SJSA1 (cell line): ENCODE measurements around the gene B9D1. TPM values are rescaled to one million over a fixed set of nuclear protein-coding genes. Genes with fewer than 3 reads are reported as not detected.

Source experiments
- DNase-seq, 2 experiments: peaks; one replicate each; pipeline ENCODE4 v3.0.0-alpha.2; 2015 to 2020; ENCODE audit warnings: low spot score in 2 of 2, low read depth in 1 of 2
- H3K27ac ChIP-seq: fragments of 250-450 bp; sonication (Bioruptor Pico); 2 replicates; pipeline ENCODE4 v1.5.1; 2020; ENCODE audit warnings: mild to moderate bottlenecking, moderate library complexity
- H3K27me3 ChIP-seq: fragments of 250-450 bp; sonication (Bioruptor Pico); replicated peaks from 2 replicates; pipeline ENCODE4 v1.5.1; 2020; ENCODE audit warnings: mild to moderate bottlenecking, moderate library complexity
- H3K36me3 ChIP-seq: fragments of 250-450 bp; sonication (Bioruptor Pico); 2 replicates; pipeline ENCODE4 v1.5.1; 2020; ENCODE audit warnings: mild to moderate bottlenecking
- H3K4me1 ChIP-seq: fragments of 250-450 bp; sonication (Bioruptor Pico); replicated peaks from 2 replicates; pipeline ENCODE4 v1.6.1; 2021; ENCODE audit warnings: mild to moderate bottlenecking
- H3K4me3 ChIP-seq: fragments of 250-450 bp; sonication (Bioruptor Pico); 2 replicates; pipeline ENCODE4 v1.5.1; 2020; ENCODE audit warnings: mild to moderate bottlenecking
- H3K9me3 ChIP-seq: fragments of 250-450 bp; sonication (Bioruptor Pico); replicated peaks from 2 replicates; pipeline ENCODE4 v1.5.1; 2020; ENCODE audit warnings: mild to moderate bottlenecking
- total RNA-seq: library from RNA; depleted of rRNA; stranded (reverse); fragments of >200 nt; shearing (Covaris generic); gene quantifications from 2 replicates; pipeline ENCODE4 v1.2.3, GENCODE V29; 2014

The B9D1 gene
- total RNA-seq, 1 experiment from 2014 or later = 28.0 TPM

- Histone ChIP-seq H3K36me3 (peaks cover 63% of the 10 kb centered on the region), H3K4me3 (no peak overlapping the region), H3K27me3 (no peaks in the 10 kb centered on the region), H3K27ac (no peak overlapping the region), H3K9me3 (no peaks in the 10 kb centered on the region), H3K4me1 (peaks cover 19% of the 10 kb centered on the region)
- DNase-seq = no peak
Measured at GRCh38 chr17:19384723-19385391, 22.3 kb upstream of the B9D1 start.

GRCh38 chr17:19383681-19384470, 21.4 kb upstream of the B9D1 start:
- Histone ChIP-seq H3K27ac (no peak overlapping the region), H3K4me1 (peaks cover 28% of the 10 kb centered on the region), H3K4me3 (no peak overlapping the region), H3K9me3 (no peaks in the 10 kb centered on the region), H3K36me3 (peaks cover 73% of the 10 kb centered on the region), H3K27me3 (no peaks in the 10 kb centered on the region)
- DNase-seq = no peak

GRCh38 chr17:19382531-19383444, 20.3 kb upstream of the B9D1 start:
- Histone ChIP-seq H3K4me3 (no peak overlapping the region), H3K27ac (no peak overlapping the region), H3K9me3 (no peaks in the 10 kb centered on the region), H3K36me3 (peaks cover 75% of the 10 kb centered on the region), H3K27me3 (no peaks in the 10 kb centered on the region), H3K4me1 (peaks cover 25% of the 10 kb centered on the region)
- no peak for DNase-seq

DNA sequence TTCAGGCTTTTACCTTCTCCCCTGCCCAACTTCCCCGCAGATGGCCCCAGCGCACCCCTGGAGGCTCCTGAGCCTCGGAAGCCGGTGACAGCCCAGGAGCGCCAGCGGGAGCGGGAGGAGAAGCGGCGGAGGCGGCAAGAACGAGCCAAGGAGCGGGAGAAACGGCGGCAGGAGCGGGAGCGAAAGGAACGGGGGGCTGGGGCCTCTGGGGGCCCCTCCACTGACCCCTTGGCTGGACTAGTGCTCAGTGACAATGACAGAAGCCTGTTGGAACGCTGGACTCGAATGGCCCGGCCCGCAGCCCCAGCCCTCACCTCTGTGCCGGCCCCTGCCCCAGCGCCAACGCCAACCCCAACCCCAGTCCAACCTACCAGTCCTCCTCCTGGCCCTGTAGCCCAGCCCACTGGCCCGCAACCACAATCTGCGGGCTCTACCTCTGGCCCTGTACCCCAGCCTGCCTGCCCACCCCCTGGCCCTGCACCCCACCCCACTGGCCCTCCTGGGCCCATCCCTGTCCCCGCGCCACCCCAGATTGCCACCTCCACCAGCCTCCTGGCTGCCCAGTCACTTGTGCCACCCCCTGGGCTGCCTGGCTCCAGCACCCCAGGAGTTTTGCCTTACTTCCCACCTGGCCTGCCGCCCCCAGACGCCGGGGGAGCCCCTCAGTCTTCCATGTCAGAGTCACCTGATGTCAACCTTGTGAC, 19.4 kb upstream of the B9D1 start:
- H3K36me3 ChIP-seq = peaks cover 75% of the 10 kb centered on the region
- H3K4me3 ChIP-seq = no peak overlapping the region
- H3K27ac ChIP-seq = no peak overlapping the region
- no peaks in the 10 kb centered on the region for H3K27me3 ChIP-seq
- no peaks in the 10 kb centered on the region for H3K9me3 ChIP-seq
- peaks cover 19% of the 10 kb centered on the region for H3K4me1 ChIP-seq
- DNase-seq = no peak

- H3K36me3 ChIP-seq = peaks cover 74% of the 10 kb centered on the region
- no peaks in the 10 kb centered on the region for H3K27me3 ChIP-seq
- H3K4me1 ChIP-seq = peaks cover 14% of the 10 kb centered on the region
- DNase-seq = no peak
- H3K4me3 ChIP-seq = no peak overlapping the region
- H3K27ac ChIP-seq = no peak overlapping the region
- H3K9me3 ChIP-seq = no peaks in the 10 kb centered on the region
Measured at GRCh38 chr17:19381361-19381740, 18.8 kb upstream of the B9D1 start.

GRCh38 chr17:19380481-19381301, 18.2 kb upstream of the B9D1 start:
- Histone ChIP-seq H3K4me3 (no peak overlapping the region), H3K4me1 (peaks cover 9% of the 10 kb centered on the region), H3K9me3 (no peaks in the 10 kb centered on the region), H3K27ac (no peak overlapping the region), H3K27me3 (no peaks in the 10 kb centered on the region), H3K36me3 (peaks cover 70% of the 10 kb centered on the region)
- DNase-seq = no peak

DNA sequence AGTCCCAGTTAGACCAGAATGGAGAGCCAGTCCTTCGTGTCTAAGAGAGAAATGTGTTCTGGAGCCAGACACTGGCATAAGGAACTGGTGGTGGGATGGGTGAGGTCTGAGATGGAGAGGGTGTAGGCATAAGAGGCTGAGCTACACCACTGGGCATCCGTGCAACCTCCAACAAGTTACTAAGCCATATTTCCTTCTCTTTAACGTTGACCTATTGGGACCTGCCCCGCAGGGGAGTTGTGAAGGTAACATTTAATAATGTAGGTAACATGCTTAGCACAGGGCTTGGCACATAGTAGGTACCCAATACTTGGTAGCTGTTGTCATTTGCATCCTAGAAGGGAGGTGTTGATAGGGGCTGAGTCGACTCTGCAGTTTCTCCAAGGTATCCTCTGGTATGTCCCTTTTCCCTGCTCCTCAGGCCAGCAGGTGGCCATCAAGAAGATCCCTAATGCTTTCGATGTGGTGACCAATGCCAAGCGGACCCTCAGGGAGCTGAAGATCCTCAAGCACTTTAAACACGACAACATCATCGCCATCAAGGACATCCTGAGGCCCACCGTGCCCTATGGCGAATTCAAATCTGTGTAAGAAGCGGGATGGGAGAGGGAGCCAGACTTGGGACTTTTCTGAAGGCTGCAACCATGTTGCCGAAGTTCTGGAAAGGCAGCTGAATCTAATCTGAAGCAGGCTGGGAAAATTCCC, 17.0 kb upstream of the B9D1 start:
- Histone ChIP-seq H3K27ac (no peak overlapping the region), H3K27me3 (no peaks in the 10 kb centered on the region), H3K36me3 (peaks cover 59% of the 10 kb centered on the region), H3K9me3 (no peaks in the 10 kb centered on the region), H3K4me3 (peak overlapping the region; percentile 61), H3K4me1 (peaks cover 9% of the 10 kb centered on the region)
- peak in 1 of 2 experiments; percentile 22 for DNase-seq

GRCh38 chr17:19378416-19379360, 16.2 kb upstream of the B9D1 start, which contains the start of gene MAPK7:
Gene MAPK7 (plus strand): TSS chr17:19378498. CDS start chr17:19378901, 403 bp downstream.
- Histone ChIP-seq H3K27ac (peak within 1 kb of the TSS; percentile 80), H3K9me3 (no peaks in the 10 kb centered on the region), H3K4me1 (peaks cover 9% of the 10 kb centered on the region), H3K27me3 (no peaks in the 10 kb centered on the region), H3K36me3 (peaks cover 50% of the 10 kb centered on the region), H3K4me3 (peak within 1 kb of the TSS; percentile 61)
- DNase-seq = no peak

GRCh38 chr17:19377602-19378415, 15.3 kb upstream of the B9D1 start:
- Histone ChIP-seq H3K27ac (peak overlapping the region; percentile 80), H3K27me3 (no peaks in the 10 kb centered on the region), H3K4me1 (peaks cover 9% of the 10 kb centered on the region), H3K36me3 (peaks cover 42% of the 10 kb centered on the region), H3K4me3 (peak overlapping the region; percentile 61), H3K9me3 (no peaks in the 10 kb centered on the region)
- DNase-seq = peak; percentile 98 to 99

GRCh38 chr17:19376811-19377210, 14.3 kb upstream of the B9D1 start:
- H3K27ac ChIP-seq = no peak overlapping the region
- peaks cover 9% of the 10 kb centered on the region for H3K4me1 ChIP-seq
- H3K36me3 ChIP-seq = peaks cover 32% of the 10 kb centered on the region
- H3K9me3 ChIP-seq = no peaks in the 10 kb centered on the region
- no peaks in the 10 kb centered on the region for H3K27me3 ChIP-seq
- peak overlapping the region; percentile 61 for H3K4me3 ChIP-seq
- DNase-seq = no peak

- Histone ChIP-seq H3K4me3 (no peak overlapping the region), H3K27me3 (no peaks in the 10 kb centered on the region), H3K36me3 (peaks cover 21% of the 10 kb centered on the region), H3K4me1 (peaks cover 9% of the 10 kb centered on the region), H3K27ac (no peak overlapping the region), H3K9me3 (no peaks in the 10 kb centered on the region)
- DNase-seq = no peak
Measured at GRCh38 chr17:19375732-19376131, 13.2 kb upstream of the B9D1 start.
